Suppressor macrophage treated with lipopolysaccharide for 4 hours (primary cell): ENCODE results near the gene SLC2A6.

Experiments used
- DNase-seq: peaks from one replicate; pipeline ENCODE4 v3.0.0-alpha.2; 2020

Gene SLC2A6

GRCh38 chr9:133430244-133430643 lies 48.7 kb downstream of the SLC2A6 start:
- no peak for DNase-seq

- DNase-seq, result no peak
These were observed 49.2 kb downstream of the SLC2A6 start for GRCh38 chr9:133429641-133430161.

- DNase-seq, result no peak
These were observed 49.7 kb downstream of the SLC2A6 start for GRCh38 chr9:133429214-133429613.

GRCh38 chr9:133428617-133429101 lies 50.2 kb downstream of the SLC2A6 start:
- DNase-seq, result no peak

GRCh38 chr9:133427658-133428348 lies 51.1 kb downstream of the SLC2A6 start:
- no peak for DNase-seq

GRCh38 chr9:133426011-133426410 lies 52.9 kb downstream of the SLC2A6 start:
- no peak for DNase-seq

GRCh38 chr9:133425049-133425632 lies 53.8 kb downstream of the SLC2A6 start:
- no peak for DNase-seq

GRCh38 chr9:133424187-133424586 lies 54.7 kb downstream of the SLC2A6 start:
- DNase-seq, result no peak

GRCh38 chr9:133423216-133423615 lies 55.7 kb downstream of the SLC2A6 start:
- DNase-seq, result no peak

- DNase-seq, result no peak
These were observed 57.0 kb downstream of the SLC2A6 start, which contains the start of gene ADAMTS13 for GRCh38 chr9:133421615-133422542. Gene ADAMTS13 (plus strand): TSS chr9:133422367. CDS start chr9:133422444, 77 bp downstream.
